ENCODE data around the gene LCNL1.

Gene LCNL1

DNA sequence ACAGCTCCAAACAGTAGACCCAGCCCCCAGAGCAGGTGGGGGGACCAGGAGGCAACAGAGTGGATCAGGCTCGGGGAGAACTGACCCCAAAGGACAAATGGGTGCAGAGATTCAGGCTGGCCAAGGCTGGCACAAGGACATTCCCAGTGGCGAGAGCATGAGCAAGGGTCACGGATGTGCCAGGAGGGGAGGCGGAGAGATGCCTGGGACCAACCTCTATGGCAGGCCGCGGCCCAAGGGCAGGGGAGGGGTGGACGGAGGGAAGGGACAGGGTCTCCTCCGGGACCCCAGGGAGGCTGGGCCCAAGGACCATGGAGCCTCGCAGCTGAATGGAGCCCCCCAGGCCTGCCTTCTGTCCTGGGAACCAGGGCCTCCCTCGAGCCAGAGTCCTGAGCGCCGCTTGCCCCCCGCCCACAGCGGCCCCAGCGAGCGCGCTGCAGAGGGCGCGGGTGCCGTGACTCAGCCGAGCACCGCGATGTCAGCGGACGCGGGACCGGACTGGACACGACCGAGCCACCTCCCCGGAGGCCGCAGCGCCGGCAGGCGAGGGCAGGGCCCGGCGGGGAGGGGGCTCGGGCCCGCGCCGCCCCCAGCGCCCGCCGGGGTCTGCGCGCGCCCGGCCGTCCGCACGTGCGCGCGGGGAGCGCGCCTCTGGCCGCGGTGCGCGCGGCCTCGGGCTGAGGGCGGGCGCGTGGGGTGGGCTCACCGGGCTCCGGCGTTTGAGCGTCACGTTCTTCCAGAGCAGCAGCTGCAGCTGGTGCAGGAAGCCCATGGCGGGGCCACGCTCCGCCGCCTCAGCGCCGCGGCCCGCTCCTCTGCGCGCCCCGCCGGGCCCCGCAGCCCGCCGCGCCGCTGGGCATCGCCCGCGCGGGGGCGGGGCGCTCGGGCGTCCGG, 44.8 kb downstream of the LCNL1 start, which contains the start of gene ABCA2:
Gene ABCA2 (minus strand): TSS at position 869 of the 894 bp plus-strand sequence. CDS start 97 bp downstream, at position 772.
- TF ChIP-seq, protein P1, sequence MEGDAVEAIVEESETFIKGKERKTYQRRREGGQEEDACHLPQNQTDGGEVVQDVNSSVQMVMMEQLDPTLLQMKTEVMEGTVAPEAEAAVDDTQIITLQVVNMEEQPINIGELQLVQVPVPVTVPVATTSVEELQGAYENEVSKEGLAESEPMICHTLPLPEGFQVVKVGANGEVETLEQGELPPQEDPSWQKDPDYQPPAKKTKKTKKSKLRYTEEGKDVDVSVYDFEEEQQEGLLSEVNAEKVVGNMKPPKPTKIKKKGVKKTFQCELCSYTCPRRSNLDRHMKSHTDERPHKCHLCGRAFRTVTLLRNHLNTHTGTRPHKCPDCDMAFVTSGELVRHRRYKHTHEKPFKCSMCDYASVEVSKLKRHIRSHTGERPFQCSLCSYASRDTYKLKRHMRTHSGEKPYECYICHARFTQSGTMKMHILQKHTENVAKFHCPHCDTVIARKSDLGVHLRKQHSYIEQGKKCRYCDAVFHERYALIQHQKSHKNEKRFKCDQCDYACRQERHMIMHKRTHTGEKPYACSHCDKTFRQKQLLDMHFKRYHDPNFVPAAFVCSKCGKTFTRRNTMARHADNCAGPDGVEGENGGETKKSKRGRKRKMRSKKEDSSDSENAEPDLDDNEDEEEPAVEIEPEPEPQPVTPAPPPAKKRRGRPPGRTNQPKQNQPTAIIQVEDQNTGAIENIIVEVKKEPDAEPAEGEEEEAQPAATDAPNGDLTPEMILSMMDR (IDR thresholded peaks at IDR 0.05), result no peak

GRCh38 chr9:137028263-137029057, 45.7 kb downstream of the LCNL1 start:
- TF ChIP-seq, protein P1 (IDR thresholded peaks at IDR 0.05), result peak; percentile 33

- TF ChIP-seq, protein P1 (IDR thresholded peaks at IDR 0.05), result peak; percentile 98
Measured at GRCh38 chr9:137029058-137029936, 46.5 kb downstream of the LCNL1 start.

DNA sequence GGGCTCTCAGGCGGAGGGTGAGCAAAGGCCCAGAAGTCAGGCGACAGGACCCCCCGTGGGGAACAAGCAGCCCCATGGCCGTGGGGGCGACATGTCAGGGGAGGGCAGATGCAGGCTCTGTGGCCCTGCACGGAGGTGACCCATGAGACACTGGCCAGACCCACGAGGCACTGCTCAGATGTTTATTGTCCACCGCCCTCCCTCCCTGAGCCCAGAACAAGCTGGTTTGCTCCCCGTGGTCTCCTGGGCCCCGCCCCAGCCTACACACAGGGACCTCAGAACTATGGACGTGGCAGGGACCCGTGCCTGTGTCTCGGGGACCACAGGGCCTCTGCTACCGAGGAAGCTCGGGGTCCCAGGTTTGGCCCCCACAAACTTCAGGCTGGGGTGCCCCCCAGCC, 47.2 kb downstream of the LCNL1 start:
- TF ChIP-seq, protein P1 (IDR thresholded peaks at IDR 0.05), result no peak

DNA sequence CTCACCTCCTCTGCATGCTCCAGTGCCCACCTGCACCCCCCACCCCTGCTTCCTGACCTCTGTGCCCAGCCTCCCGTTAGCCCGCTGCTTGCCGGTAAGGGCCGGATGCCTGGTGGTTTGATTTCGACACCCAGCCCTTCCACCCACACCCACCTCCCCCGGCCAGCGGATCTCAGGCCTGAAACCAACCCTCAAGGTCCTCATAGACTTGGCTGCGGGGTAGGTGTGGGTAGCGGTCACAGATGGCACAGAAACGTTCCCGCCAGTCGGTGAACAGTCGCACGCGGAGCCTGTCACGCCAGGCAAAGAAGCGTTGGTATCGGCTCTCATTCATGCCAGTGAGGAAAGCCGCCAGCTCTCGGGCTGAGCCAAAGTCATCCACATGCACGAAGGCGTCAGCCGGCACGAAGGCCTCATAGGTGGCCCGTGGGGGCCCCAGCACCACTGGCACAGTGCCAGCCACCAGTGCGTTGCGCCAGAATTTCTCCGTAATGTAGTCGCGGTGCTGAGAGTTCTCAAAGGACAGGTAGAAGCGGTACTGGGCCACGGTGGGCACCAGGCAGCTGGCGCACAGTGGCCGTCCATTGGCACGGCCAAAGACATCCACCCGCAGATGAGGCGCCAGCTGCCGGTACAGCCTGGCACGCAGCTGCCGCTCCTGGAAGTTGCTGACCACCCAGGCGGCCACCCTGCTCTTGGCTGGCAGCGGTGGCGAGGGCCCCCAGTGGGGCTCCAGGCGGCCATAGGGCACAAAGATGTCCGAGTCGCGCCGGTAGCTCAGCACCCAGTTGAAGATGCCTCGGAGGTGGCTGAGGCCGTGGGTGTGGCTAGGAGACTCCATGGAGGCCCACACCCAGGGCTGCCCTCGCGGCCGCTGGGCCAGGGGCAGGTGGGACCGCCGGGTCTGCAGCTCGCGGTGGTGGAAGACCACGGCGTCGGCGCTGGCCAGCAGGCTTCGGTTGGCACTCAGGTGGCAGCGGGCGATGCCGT, 48.0 kb downstream of the LCNL1 start:
- TF ChIP-seq, protein P1 (IDR thresholded peaks at IDR 0.05), result no peak

GRCh38 chr9:137031904-137032640, 49.3 kb downstream of the LCNL1 start, which contains the start of gene FUT7:
TSS of gene FUT7 (minus strand) at chr9:137032088. CDS start at chr9:137031991, 97 bp downstream.
- TF ChIP-seq, protein P1 (IDR thresholded peaks at IDR 0.05), result no peak
